SU-DHL-6 (cell line): ENCODE measurements around the gene STAT1.

Experiments
- H2AFZ ChIP-seq: fragments of 200-600 bp; sonication (generic); 2 replicates; pipeline ENCODE4 v1.6.1; 2014; ENCODE audit warnings: low read depth, mild to moderate bottlenecking, moderate library complexity, mixed read lengths, antibody characterized with exemption, low read length; ENCODE audit not compliant: severe bottlenecking
- H3F3A ChIP-seq: fragments of 200-600 bp; shearing (Covaris generic); 2 replicates; pipeline ENCODE4 v1.6.0; 2016; ENCODE audit warnings: antibody characterized with exemption, mild to moderate bottlenecking; ENCODE audit not compliant: insufficient read depth
- H3K27ac ChIP-seq: fragments of 200-600 bp; sonication (generic); 2 replicates; pipeline ENCODE4 v1.5.1; 2016; ENCODE audit warnings: low read depth, mild to moderate bottlenecking, low read length, moderate library complexity, mixed read lengths
- H3K27me3 ChIP-seq: fragments of 200-600 bp; sonication (generic), shearing (Covaris generic); 2 replicates; pipeline ENCODE4 v1.6.0; 2014; ENCODE audit warnings: mild to moderate bottlenecking, low read length
- H3K36me3 ChIP-seq: fragments of 200-600 bp; sonication (generic); 2 replicates; pipeline ENCODE4 v1.6.1; 2014; ENCODE audit warnings: mild to moderate bottlenecking, low read length, mixed read lengths
- H3K4me2 ChIP-seq: fragments of 300-600, 200-600 bp; shearing (Covaris generic), sonication (generic); 2 replicates; pipeline ENCODE4 v1.6.0; 2014; ENCODE audit warnings: low read length, low read depth, mild to moderate bottlenecking; ENCODE audit not compliant: poor library complexity, severe bottlenecking
- H3K4me3 ChIP-seq: fragments of 200-600 bp; sonication (generic); 2 replicates; pipeline ENCODE4 v1.5.1; 2014; ENCODE audit warnings: antibody characterized with exemption, low read length, mild to moderate bottlenecking, mixed read lengths; ENCODE audit not compliant: insufficient read depth, poor library complexity, severe bottlenecking
- H3K79me2 ChIP-seq: fragments of 200-600 bp; sonication (generic); 2 replicates; pipeline ENCODE4 v1.6.1; 2014; ENCODE audit warnings: mild to moderate bottlenecking, low read length, moderate library complexity; ENCODE audit not compliant: insufficient read depth
- H3K9ac ChIP-seq: fragments of 200-600 bp; sonication (generic); 2 replicates; pipeline ENCODE4 v1.7.0; 2014; ENCODE audit warnings: mild to moderate bottlenecking, low read length
- H3K9me2 ChIP-seq: fragments of 200-600 bp; sonication (generic); replicated peaks from 2 replicates; pipeline ENCODE4 v1.6.1; 2014; ENCODE audit warnings: low read length; ENCODE audit not compliant: insufficient read depth
- H3K9me3 ChIP-seq: fragments of 200-600 bp; sonication (generic); 2 replicates; pipeline ENCODE4 v1.6.1; 2014; ENCODE audit warnings: low read length, mixed read lengths; ENCODE audit not compliant: insufficient read depth
- H4K20me1 ChIP-seq: fragments of 200-600 bp; sonication (generic); 2 replicates; pipeline ENCODE4 v1.6.1; 2014; ENCODE audit warnings: low read depth, mild to moderate bottlenecking, antibody characterized with exemption, low read length, moderate library complexity, mixed read lengths
- EZH2phosphoT487 ChIP-seq: fragments of 200-600 bp; sonication (generic), shearing (Covaris generic); conservative IDR thresholded peaks from 2 replicates; pipeline ENCODE4 v1.6.1; 2018; ENCODE audit warnings: mild to moderate bottlenecking, antibody characterized with exemption, low read length, moderate library complexity, mixed read lengths
- TF ChIP-seq, protein P1 (sequence below): fragments of 200-600 bp; sonication (generic); IDR thresholded peaks from one replicate; pipeline ENCODE4 v1.5.1; 2017; ENCODE audit warnings: antibody characterized with exemption, mild to moderate bottlenecking, low read length, moderate library complexity; ENCODE audit not compliant: insufficient read depth, poor library complexity, severe bottlenecking

Gene STAT1

GRCh38 chr2:190929919-190930318 lies 84.1 kb downstream of the STAT1 start:
- peaks cover 44% of the 10 kb centered on the region; the same call in 1 of the 2 replicates for H3F3A ChIP-seq
- peaks cover 60% of the 10 kb centered on the region for H3K36me3 ChIP-seq
- no peaks in the 10 kb centered on the region for H3K9me2 ChIP-seq
- no peak overlapping the region for H3K27ac ChIP-seq
- no peaks in the 10 kb centered on the region for H3K27me3 ChIP-seq
- no peak overlapping the region for H3K9ac ChIP-seq
- no peak overlapping the region for H3K4me2 ChIP-seq
- H3K79me2 ChIP-seq, result no peaks in the 10 kb centered on the region
- no peak overlapping the region for H2AFZ ChIP-seq
- TF ChIP-seq, protein P1, sequence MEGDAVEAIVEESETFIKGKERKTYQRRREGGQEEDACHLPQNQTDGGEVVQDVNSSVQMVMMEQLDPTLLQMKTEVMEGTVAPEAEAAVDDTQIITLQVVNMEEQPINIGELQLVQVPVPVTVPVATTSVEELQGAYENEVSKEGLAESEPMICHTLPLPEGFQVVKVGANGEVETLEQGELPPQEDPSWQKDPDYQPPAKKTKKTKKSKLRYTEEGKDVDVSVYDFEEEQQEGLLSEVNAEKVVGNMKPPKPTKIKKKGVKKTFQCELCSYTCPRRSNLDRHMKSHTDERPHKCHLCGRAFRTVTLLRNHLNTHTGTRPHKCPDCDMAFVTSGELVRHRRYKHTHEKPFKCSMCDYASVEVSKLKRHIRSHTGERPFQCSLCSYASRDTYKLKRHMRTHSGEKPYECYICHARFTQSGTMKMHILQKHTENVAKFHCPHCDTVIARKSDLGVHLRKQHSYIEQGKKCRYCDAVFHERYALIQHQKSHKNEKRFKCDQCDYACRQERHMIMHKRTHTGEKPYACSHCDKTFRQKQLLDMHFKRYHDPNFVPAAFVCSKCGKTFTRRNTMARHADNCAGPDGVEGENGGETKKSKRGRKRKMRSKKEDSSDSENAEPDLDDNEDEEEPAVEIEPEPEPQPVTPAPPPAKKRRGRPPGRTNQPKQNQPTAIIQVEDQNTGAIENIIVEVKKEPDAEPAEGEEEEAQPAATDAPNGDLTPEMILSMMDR, result no peak
- no peak for TF ChIP-seq EZH2phosphoT487
- H4K20me1 ChIP-seq, result peaks cover 5% of the 10 kb centered on the region; the same call in 1 of the 2 replicates
- no peak overlapping the region for H3K4me3 ChIP-seq
- H3K9me3 ChIP-seq, result no peaks in the 10 kb centered on the region

GRCh38 chr2:190927301-190927700 lies 86.7 kb downstream of the STAT1 start:
- Histone ChIP-seq H3K9ac (no peak overlapping the region), H4K20me1 (peaks cover 5% of the 10 kb centered on the region; the same call in 1 of the 2 replicates), H3K9me3 (no peaks in the 10 kb centered on the region), H3K27ac (no peak overlapping the region), H3K36me3 (peaks cover 66% of the 10 kb centered on the region), H3K79me2 (no peaks in the 10 kb centered on the region), H3K27me3 (no peaks in the 10 kb centered on the region), H3K9me2 (no peaks in the 10 kb centered on the region), H3K4me3 (no peak overlapping the region), H2AFZ (no peak overlapping the region), H3F3A (peaks cover 29% of the 10 kb centered on the region; the same call in 1 of the 2 replicates), H3K4me2 (no peak overlapping the region)
- TF ChIP-seq, protein P1, result no peak
- TF ChIP-seq EZH2phosphoT487, result no peak

- no peak overlapping the region for H3K27ac ChIP-seq
- no peak overlapping the region for H2AFZ ChIP-seq
- no peaks in the 10 kb centered on the region for H3K79me2 ChIP-seq
- TF ChIP-seq, protein P1, result no peak
- TF ChIP-seq EZH2phosphoT487, result no peak
- no peaks in the 10 kb centered on the region for H3K9me2 ChIP-seq
- H3K9ac ChIP-seq, result no peak overlapping the region
- H3K27me3 ChIP-seq, result no peaks in the 10 kb centered on the region
- H3K36me3 ChIP-seq, result peaks cover 64% of the 10 kb centered on the region
- no peak overlapping the region for H3K4me2 ChIP-seq
- H3F3A ChIP-seq, result peaks cover 21% of the 10 kb centered on the region; the same call in 1 of the 2 replicates
- no peak overlapping the region for H3K4me3 ChIP-seq
- no peaks in the 10 kb centered on the region for H3K9me3 ChIP-seq
- H4K20me1 ChIP-seq, result no peaks in the 10 kb centered on the region
Observed at GRCh38 chr2:190922376-190922775, 91.6 kb downstream of the STAT1 start.
